ENCODE measurements around the gene PNKD. TPM values are rescaled to one million over a fixed set of nuclear protein-coding genes. Genes with fewer than 3 reads are reported as not detected.

PNKD gene
- total and polyA plus RNA-seq, 10 of the 15 experiments (the other 5 are each of a cell fraction or from before 2014, with no cell fraction given), result 27.2 to 106 (median 61.3) TPM

- TF ChIP-seq EZH2 (IDR thresholded peaks at IDR 0.05; ENCODE audit: borderline replicate concordance, control insufficient read depth, low read depth, low read length) (no peak), STAT3 (IDR thresholded peaks at IDR 0.05; ENCODE audit: low read depth, low read length) (no peak), YBX1 (IDR thresholded peaks at IDR 0.05) (no peak), NFYA (IDR thresholded peaks at IDR 0.05; ENCODE audit: borderline replicate concordance, low read depth, low read length) (no peak), ZNF24 (IDR thresholded peaks at IDR 0.05) (no peak), NR2F1 (conservative IDR thresholded peaks at IDR 0.05) (peak; percentile 91), PBX3 (IDR thresholded peaks at IDR 0.05; ENCODE audit: insufficient replicate concordance, low read depth, low read length) (no peak), GATAD2B (conservative IDR thresholded peaks at IDR 0.05; ENCODE audit: low read depth) (peak; percentile 70), WRNIP1 (IDR thresholded peaks at IDR 0.05; ENCODE audit: borderline replicate concordance, low read depth, low read length) (no peak), SMAD1 (IDR thresholded peaks at IDR 0.05; ENCODE audit: low read depth, partially characterized antibody) (peak; percentile 92), EGR1 (IDR thresholded peaks at IDR 0.05; ENCODE audit: borderline replicate concordance in 1 of 2, low read depth in 2 of 2, low read length in 2 of 2) (peak in 1 of 2 experiments; percentile 77; a peak in 2 of 3 replicates), ZSCAN29 (IDR thresholded peaks at IDR 0.05) (no peak)
Measured at GRCh38 chr2:218322768-218323525, 52.6 kb downstream of the PNKD start (continued).
